Spinal cord (tissue), 10 donors: Measurements from ENCODE around the gene STK11IP. TPM values are rescaled to one million over a fixed set of nuclear protein-coding genes. Genes with fewer than 3 reads are reported as not detected.

Experiments
- DNase-seq, 6 donors: peaks; one replicate each; pipeline versions ENCODE4 v3.0.0 to v3.0.0-alpha.2; 2013 to 2015; ENCODE audit warnings: low spot score in 6 of 6, low read depth in 4 of 6
- H3K27ac ChIP-seq: one replicate; pipeline ENCODE4 v1.5.1; 2013; ENCODE audit warnings: low read depth, low read length, control low read depth
- H3K27me3 ChIP-seq: one replicate; pipeline ENCODE4 v1.6.1; 2013; ENCODE audit warnings: low read length; ENCODE audit not compliant: control insufficient read depth, insufficient read depth
- H3K36me3 ChIP-seq: one replicate; pipeline ENCODE4 v1.6.1; 2013; ENCODE audit warnings: low read length; ENCODE audit not compliant: control insufficient read depth, insufficient read depth
- H3K4me1 ChIP-seq: one replicate; pipeline ENCODE4 v1.6.1; 2013; ENCODE audit warnings: low read length; ENCODE audit not compliant: control insufficient read depth, insufficient read depth
- H3K4me3 ChIP-seq: one replicate; pipeline ENCODE4 v1.5.1; 2013; ENCODE audit warnings: low read depth, low read length, control low read depth
- H3K9me3 ChIP-seq: one replicate; pipeline ENCODE4 v1.6.1; 2013; ENCODE audit warnings: low read length; ENCODE audit not compliant: control insufficient read depth, insufficient read depth
- WGBS: methylation state at CpG from one replicate; pipeline ENCODE4 v1.1.5; 2013; ENCODE audit warnings: missing lambda C conversion rate; ENCODE audit not compliant: insufficient coverage; 5-methylcytosine and 5-hydroxymethylcytosine counted together
- polyA plus RNA-seq, 2 donors: library from polyadenylated mRNA; unstranded; fragments of 120-200 nt; gene quantifications; one replicate each; pipeline ENCODE4 v1.2.1, GENCODE V29; 2013; ENCODE audit not compliant: insufficient read length in 2 of 2
- total RNA-seq, 2 donors: library from RNA; depleted of rRNA in 1 of 2; stranded (reverse); fragments of 120-200 nt in 1 of 2; fragments of >200 nt in 1 of 2; gene quantifications; one replicate each; pipeline versions ENCODE4 v1.2.3 to v1.2.4, GENCODE V29; 2013 to 2014
- donor health status: healthy.

STK11IP gene
- total and polyA plus RNA-seq, 4 donors, result 23.4 to 53.9 (median 35.2) TPM

DNA sequence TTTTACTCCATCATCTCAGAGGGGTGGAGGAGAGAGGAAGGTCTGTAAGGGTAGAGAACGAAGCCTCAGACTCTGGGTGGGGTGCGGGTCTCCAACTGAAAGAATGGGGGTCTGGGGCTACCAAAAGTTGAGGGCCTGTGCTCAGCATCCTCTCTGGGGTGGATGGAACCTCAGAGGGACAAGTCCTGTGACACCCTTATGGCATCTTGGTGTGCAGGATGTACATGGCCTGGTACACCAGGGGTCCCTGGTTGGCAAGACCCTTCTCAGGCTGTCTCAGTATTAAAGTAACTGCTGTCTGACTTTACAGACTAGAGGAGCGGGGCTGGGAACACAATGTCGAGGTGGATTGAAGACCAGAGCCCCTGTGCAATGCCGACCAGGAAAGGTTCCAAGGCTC lies 27.5 kb downstream of the STK11IP start:
- peaks cover 20% of the 10 kb centered on the region for H3K36me3 ChIP-seq
- H3K4me3 ChIP-seq, result no peak overlapping the region
- no peak overlapping the region for H3K27ac ChIP-seq
- H3K9me3 ChIP-seq, result no peaks in the 10 kb centered on the region
- DNase-seq, result no peak
- peaks cover 29% of the 10 kb centered on the region for H3K4me1 ChIP-seq
- no peaks in the 10 kb centered on the region for H3K27me3 ChIP-seq
- 95% methylated on average over 5 of the region's 5 CpGs for WGBS

GRCh38 chr2:219626540-219626939 lies 28.9 kb downstream of the STK11IP start:
- H3K36me3 ChIP-seq, result peaks cover 34% of the 10 kb centered on the region
- peaks cover 30% of the 10 kb centered on the region for H3K4me1 ChIP-seq
- 78% methylated on average over 7 of the region's 8 CpGs for WGBS
- no peak overlapping the region for H3K4me3 ChIP-seq
- peak in 2 of 6 donors; percentile 10 to 53 for DNase-seq
- H3K27ac ChIP-seq, result no peak overlapping the region
- no peaks in the 10 kb centered on the region for H3K27me3 ChIP-seq
- H3K9me3 ChIP-seq, result no peaks in the 10 kb centered on the region

- peaks cover 30% of the 10 kb centered on the region for H3K4me1 ChIP-seq
- WGBS, result under 1% methylated on average over 85 of the region's 103 CpGs
- no peak within 1 kb of the TSS for H3K27ac ChIP-seq
- H3K9me3 ChIP-seq, result no peaks in the 10 kb centered on the region
- peak within 1 kb of the TSS; percentile 53 for H3K4me3 ChIP-seq
- H3K27me3 ChIP-seq, result no peaks in the 10 kb centered on the region
- H3K36me3 ChIP-seq, result peaks cover 42% of the 10 kb centered on the region
- DNase-seq, result peak in 2 of 6 donors; percentile 61 to 67
Observed at GRCh38 chr2:219627103-219628100, 29.7 kb downstream of the STK11IP start, which contains the start of gene SLC4A3. Gene SLC4A3, plus strand, starts transcription at chr2:219627630. Its CDS starts 363 bp downstream, at chr2:219627993.

DNA sequence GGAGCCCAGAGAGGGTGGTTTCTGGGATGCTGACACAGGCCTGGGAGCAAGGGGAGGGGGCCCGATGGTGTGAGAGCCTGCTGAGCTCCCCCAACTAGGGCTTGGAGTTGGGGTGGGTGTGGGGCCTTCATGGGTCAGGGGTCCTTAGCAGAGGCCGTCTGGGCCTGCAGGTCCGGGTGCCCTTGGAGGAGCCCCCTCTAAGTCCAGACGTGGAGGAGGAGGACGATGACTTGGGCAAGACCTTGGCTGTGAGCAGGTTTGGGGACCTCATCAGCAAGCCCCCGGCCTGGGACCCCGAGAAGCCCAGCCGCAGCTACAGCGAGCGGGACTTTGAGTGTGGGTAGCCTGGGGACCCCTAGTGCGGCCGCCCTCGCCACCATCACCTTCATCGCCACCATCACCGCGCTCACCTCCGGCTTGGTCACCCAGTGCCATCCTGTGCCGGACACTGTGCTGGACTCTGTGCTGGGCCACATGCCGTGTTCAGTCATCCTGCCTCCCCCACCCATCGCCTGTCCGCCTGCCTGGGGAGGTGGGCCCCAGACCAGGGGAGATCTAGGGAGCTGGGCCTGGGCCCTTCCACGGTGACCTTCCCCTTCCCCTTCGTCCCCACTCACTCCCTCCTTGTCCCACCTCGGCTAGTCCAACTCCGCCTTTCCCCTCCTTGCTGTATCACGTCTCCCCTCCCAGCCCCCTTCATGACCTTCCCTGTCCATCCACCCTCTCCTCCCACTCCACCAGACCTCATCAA lies 30.8 kb downstream of the STK11IP start:
- no peak for DNase-seq
- no peaks in the 10 kb centered on the region for H3K9me3 ChIP-seq
- H3K4me1 ChIP-seq, result peaks cover 30% of the 10 kb centered on the region
- WGBS, result 87% methylated on average over 26 of the region's 26 CpGs
- peak overlapping the region; percentile 53 for H3K4me3 ChIP-seq
- no peaks in the 10 kb centered on the region for H3K27me3 ChIP-seq
- peaks cover 52% of the 10 kb centered on the region for H3K36me3 ChIP-seq
- H3K27ac ChIP-seq, result no peak overlapping the region

- WGBS, result 75% methylated on average over 4 of the region's 16 CpGs
- Histone ChIP-seq H3K36me3 (peaks cover 61% of the 10 kb centered on the region), H3K27ac (no peak overlapping the region)
Observed at GRCh38 chr2:219628986-219629901, 31.6 kb downstream of the STK11IP start.

DNA sequence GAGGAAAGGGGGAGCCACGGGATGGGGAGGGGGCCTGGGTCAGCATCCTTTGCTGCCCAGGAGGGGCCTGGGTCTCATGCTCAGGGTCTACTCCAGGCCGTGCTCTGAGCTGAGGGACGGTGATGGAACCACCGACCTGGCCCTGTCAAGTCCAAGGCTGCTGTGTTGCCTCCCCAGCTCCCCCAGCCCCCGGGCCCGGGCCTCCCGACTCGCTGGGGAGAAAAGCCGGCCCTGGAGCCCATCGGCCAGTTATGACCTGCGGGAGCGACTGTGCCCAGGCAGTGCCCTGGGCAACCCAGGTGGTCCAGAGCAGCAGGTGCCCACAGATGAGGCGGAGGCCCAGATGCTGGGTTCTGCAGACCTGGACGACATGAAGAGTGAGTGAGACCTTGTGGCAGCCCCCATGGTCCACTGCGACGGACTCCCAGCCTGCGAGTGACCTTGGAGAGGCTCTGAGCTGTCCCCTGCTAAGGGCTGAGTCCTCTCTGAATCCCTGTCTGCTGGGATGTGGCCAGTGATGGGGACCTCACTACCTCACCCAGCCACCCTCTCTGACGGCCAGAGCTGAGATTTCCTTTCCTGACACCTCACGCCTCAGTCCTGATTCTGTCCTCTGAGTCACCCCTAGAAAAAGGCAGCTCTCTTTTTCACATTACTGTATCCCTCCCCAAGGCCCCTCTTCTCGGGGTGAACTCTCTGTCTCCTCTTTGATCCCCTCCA lies 32.5 kb downstream of the STK11IP start:
- H3K4me1 ChIP-seq, result peaks cover 30% of the 10 kb centered on the region
- H3K36me3 ChIP-seq, result peaks cover 69% of the 10 kb centered on the region
- 89% methylated on average over 20 of the region's 20 CpGs for WGBS
- no peaks in the 10 kb centered on the region for H3K9me3 ChIP-seq
- H3K27ac ChIP-seq, result no peak overlapping the region
- no peaks in the 10 kb centered on the region for H3K27me3 ChIP-seq
- H3K4me3 ChIP-seq, result no peak overlapping the region
- no peak for DNase-seq

More at GRCh38 chr2:219628986-219629901, 31.6 kb downstream of the STK11IP start:
- peaks cover 30% of the 10 kb centered on the region for H3K4me1 ChIP-seq
- no peaks in the 10 kb centered on the region for H3K27me3 ChIP-seq
- no peak for DNase-seq
- H3K4me3 ChIP-seq, result no peak overlapping the region
- H3K9me3 ChIP-seq, result no peaks in the 10 kb centered on the region

DNA sequence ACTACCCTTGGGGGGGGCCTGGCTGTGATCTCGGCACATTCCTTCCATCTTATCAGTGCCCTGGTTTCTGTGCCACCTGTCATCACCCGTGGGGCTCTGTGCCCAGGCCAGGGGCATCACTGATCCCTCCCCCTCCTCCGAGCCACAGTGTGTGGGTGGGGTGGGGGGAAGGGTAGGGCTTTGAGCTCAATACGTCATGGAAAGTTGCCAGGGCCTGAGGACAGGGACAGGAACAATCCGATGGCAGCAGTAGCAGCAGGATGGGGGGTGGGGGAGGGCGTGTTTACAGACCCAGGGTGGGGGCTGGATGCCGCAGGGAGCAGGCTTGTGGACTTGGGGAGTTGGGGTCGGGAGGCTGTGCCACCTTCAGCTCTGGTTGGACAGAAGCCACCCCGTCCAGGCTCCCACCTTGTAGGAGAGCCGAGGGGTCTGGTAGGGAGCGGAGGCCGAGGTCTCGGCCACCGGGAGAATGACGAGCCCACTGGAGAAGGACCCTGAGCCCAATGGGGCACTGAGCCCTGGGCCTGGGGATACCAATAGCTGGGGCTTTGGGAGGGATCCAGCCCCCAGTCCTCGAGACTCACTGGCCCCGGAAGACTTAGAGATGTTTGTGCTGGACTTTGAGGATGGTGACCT lies 33.2 kb downstream of the STK11IP start:
- Histone ChIP-seq H3K36me3 (peaks cover 77% of the 10 kb centered on the region), H3K27ac (no peak overlapping the region), H3K4me3 (no peak overlapping the region), H3K9me3 (no peaks in the 10 kb centered on the region), H3K27me3 (no peaks in the 10 kb centered on the region), H3K4me1 (peaks cover 30% of the 10 kb centered on the region)
- DNase-seq, result no peak
- WGBS, result 80% methylated on average over 14 of the region's 17 CpGs

DNA sequence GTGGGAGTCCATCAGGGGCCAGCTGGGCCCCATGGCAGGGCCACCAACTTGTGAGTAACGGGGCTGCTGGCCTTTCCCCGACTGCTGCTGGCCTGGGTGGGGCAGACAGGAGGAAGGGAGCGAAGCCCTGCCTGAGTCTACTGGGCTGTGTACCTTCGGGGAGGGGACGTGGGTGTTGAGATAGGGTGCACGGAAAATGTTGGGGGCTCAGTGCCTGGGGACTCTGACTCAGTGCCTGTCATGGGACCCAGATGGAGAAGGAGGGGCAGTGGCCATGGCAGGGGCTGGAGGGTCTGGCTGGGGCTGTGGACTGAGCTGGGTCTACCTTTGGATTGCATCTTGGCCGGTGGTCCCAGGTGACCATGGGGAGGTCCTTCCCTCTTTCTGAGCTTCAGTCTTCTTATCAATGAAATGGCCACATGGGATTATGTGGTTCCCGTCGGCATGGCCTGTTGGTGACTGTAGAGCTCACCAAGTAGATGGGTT lies 33.8 kb downstream of the STK11IP start:
- no peak for DNase-seq
- 84% methylated on average over 7 of the region's 9 CpGs for WGBS
- Histone ChIP-seq H3K36me3 (peaks cover 83% of the 10 kb centered on the region), H3K4me3 (no peak overlapping the region), H3K27ac (no peak overlapping the region), H3K27me3 (no peaks in the 10 kb centered on the region), H3K4me1 (peaks cover 30% of the 10 kb centered on the region), H3K9me3 (no peaks in the 10 kb centered on the region)
